PFSK-1 (cell line): ENCODE measurements around the gene NEB.

Experiments used
- REST ChIP-seq, 2 experiments: IDR thresholded peaks; 2 replicates each; pipeline versions ENCODE4 v1.6.1 to v1.8.0; 2011 to 2012; ENCODE audit warnings: low read depth in 2 of 2, low read length in 2 of 2, control low read depth in 1 of 2, inconsistent platforms in 1 of 2, mild to moderate bottlenecking in 1 of 2, moderate library complexity in 1 of 2; ENCODE audit not compliant: insufficient read depth in 1 of 2
- SIN3A ChIP-seq: IDR thresholded peaks from 2 replicates; pipeline ENCODE4 v1.6.1; 2012; ENCODE audit warnings: mild to moderate bottlenecking, low read length, moderate library complexity, borderline replicate concordance; ENCODE audit not compliant: insufficient read depth

- TF ChIP-seq SIN3A (no peak), REST (IDR thresholded peaks at IDR 0.05; ENCODE audit: insufficient read depth in 1 of 2, low read depth in 2 of 2, low read length in 2 of 2) (no peak)
These were observed 182.0 kb downstream of the NEB start for GRCh38 chr2:151552287-151552686.
